T-helper 1 cell (primary cell): ENCODE data around the gene IQSEC1.

ENCODE experiments used
- DNase-seq, 5 donors: peaks; one replicate each; pipeline ENCODE4 v3.0.0-alpha.2; 2012 to 2020

The IQSEC1 gene

DNA sequence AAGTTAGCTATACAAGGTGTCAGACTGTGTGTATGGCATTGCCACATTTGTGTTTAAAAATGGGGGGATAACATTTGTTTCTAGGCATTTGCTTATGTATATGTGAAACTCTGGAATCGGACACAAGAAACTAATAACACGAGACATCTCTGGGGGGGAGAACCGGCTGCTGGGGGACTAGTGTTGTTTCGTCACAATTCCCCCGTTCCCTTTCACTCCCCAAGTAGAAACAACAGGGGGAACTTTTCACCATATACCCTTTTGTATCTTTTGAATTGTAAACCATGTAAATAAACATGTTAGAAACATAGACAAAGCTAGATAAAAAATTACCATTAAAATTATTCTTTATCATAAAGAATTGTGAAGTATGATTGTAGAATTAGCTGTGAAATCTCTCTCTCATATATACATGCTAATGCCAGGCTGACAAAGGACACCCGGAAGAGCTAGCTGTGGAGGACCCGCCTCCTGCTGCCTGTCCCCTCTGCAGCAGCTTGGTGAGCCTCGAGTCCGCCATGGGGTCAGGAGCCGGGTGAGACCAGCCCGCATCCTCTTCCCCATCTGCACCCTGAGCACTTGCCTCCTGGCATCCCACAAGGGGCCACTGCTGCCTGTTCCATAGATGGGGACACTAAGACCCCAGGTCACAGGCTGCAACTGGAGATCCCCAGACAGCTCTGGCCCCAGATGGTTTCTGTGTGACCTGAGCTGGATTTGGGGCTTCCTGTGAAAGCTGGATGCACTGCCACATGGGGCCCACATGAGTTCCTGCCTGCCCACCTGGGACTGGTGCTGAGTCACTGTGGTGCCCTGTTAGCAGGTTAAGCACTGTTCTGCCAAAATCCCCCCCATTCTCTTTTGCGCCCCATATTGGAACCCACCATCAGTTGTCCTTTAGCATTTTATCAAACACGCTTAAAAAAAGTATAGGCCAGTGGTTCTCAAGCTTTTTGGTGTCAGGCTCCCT lies 91.6 kb downstream of the IQSEC1 start:
- no peak for DNase-seq

DNA sequence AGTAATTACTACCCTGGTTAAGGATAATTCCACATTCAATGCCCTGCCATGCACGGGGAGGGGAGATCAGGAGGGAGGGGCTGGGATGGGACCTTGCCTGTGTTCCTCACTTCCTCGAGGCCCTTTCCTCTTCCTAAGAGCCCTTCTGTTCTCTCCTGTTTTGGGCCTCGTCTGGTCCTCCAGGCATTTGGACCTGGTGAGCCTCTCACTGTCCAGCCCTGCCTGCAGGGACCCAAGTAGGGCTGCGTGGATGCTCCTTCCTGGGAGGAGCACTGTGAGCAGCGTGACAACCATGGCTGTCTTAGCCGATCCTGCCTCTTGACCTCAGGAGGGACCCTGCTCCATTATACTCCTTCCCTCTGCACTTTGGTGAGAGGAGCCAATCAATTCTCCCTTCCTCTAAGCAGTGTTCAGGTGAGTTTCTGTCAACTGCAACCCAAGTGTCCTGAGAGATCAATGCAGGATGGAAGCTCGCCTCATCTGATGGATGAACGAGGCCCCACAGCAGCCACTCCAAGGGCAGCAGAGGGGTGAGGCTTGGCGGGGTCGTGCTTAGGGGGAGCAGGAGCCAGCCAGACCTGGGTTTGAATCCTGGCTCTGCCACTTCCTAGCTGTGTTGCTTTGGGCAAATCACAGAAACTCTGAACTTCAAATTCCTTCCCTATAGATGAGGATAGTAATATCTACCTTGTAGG lies 92.5 kb downstream of the IQSEC1 start:
- no peak for DNase-seq

DNA sequence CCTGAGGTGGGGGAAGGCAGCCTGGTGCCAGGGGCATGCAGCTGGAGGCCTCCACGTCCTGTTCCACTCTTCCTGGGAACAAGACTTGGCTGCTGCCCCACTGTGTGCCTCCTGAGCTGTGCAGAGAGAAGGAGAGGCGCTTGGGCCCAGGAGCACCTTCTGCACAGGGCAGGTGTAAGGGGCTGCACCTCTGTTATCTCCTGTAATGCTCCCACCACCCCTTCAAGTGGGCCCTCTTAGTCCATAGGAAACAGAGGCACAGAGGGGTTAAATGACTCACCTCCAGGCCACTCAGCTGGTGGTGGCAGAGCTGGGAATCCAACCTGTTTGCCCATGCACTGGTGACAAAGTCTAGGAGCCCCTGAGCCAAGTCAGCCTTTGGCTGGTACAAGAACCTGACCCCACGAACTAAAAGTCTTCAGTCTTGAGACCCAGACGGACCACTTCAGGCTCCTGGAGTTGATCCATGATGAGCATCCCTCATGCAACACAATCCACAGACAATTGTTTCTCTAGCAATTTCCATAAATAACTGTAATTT lies 93.2 kb downstream of the IQSEC1 start:
- DNase-seq = no peak

DNA sequence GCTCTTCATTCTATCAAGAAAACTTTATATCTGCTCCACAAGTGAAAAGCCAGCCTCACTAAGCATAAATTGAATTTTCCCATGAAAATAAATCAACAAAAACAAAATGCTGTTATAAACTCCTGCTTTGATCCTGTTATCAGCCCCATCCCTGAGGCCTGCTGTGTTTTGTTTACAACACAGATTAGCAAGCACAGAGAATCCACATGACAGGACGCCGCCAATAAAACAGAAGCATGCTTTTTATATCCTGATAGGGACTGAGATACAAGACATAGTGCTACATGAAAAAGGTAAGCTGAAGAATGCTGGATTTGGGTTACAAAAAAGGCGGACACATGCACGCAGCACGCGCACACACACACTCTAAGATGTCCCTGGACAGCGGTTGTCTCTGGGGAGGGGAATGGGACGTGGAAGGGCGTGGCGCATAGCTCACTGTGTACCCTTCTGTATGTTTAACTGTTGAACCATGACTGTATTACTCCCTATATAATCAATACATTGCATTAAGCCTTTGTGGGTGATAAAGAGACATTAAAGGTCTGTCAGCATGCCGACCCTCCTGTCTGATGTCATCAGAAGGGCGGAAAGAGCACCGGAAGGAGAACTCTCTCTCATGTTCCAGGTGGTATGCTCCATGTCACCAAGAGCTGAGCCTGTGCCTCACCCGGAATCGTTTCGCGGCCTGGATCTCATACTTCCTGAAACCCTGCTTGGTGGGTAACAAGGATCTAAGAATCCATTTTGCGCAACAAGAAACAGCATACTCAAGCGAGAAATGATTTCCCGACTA lies 93.9 kb downstream of the IQSEC1 start:
- DNase-seq = no peak

DNA sequence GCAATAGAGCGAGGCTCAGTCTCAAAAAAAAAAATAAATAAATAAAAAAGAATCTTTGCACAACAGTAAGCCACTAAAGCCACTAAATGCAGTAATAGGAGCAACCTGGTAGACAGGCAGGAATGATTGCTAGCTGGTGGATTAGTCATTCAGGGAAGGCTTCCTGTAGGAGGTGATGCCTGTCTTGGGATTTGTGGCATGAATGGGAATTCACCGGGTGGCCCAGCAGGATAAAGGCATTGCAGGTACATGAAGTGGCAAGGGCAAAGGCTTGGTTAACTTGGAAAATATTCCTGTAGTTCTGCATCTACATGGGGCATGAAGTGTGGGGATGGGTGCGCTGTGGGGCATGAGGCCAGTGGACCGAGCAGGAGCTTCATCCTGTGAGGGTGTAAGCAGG lies 94.5 kb downstream of the IQSEC1 start:
- no peak for DNase-seq

DNA sequence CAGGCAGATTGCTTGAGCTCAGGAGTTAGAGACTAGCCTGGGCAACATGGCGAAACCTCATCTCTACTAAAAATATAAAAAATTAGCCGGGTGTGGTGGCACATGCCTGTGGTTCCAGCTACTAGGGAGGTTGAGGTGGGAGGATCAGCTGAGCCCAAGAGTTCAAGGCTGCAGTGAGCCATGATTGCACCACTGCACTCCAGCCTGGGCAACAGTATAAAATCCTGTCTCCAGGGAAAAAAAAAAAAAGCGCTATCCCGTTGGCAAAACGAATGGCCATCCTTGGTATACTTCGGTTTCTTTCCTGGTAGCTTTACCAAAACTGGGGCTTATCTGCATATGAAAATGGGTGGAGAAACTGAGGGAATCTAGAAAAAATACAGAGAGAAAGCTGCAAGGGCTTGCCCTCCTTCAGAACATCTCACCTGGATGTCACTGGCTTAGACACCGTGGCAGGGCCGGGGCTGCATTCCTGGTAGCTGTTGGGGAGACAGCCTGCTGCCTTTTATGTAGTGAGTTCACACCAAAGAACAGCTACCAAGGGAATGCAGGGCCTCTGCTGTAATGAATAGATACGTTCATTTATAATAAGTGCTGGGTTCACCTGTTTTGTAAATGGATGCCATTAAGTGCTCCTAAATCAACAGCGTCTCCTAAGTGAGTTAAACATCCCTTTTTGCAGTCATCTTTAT lies 96.0 kb downstream of the IQSEC1 start:
- DNase-seq = no peak

DNA sequence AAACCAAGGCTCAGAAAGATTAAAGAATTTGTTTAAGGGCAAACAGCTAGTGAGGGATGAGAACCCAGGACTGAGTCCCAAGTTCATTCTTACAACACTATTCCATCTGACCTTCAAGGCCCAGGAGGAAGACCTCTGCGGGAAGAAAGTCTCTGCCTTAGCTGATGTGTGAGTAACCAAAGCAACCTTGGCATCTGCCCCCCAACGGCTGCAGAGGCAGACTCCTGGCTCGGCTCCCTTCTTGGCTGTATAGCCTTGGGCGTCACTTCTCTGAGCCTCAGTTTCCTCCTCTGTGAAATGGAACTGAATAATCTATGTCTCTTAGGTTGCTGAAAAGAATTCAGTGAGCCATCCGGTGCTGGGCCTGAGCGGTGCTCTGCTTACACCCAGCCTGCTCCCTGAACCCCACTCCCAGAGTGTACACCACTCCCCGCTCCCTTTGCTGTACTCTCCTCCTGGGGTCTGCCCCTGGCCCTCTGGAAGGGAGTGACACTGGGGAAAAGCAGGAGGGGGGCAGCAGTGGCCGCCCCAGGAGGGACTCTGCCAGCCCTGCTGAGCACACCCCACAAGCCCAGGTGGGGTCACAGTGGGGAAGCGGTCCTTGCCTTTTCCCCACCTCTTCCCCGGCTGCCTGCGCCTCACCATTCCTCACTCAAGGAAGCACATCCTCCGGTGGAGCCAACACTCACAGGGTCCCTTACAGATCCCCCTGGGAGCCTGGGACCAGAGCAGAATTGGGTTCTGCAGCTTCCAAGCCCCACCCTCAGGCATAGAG lies 97.3 kb downstream of the IQSEC1 start:
- no peak for DNase-seq

DNA sequence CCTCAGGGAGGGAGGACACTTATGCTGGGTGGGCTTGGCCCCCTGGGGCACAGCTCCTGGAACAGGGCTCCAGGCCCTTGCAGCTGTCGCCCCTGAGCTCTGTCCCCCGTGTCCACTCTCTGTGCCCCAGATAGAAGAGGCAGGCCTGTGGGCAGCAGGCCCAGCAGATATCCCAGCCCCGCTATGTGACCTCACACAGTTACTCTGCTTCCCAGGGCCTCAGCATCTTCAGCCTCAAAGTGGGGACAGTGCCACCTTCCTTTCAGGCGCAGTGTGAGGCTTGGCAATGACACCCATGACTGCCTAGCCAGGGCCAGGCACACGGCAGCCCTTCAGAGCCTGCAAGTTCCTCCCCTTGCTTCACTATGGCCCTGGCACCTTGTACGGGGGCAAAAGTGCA lies 98.4 kb downstream of the IQSEC1 start:
- no peak for DNase-seq

DNA sequence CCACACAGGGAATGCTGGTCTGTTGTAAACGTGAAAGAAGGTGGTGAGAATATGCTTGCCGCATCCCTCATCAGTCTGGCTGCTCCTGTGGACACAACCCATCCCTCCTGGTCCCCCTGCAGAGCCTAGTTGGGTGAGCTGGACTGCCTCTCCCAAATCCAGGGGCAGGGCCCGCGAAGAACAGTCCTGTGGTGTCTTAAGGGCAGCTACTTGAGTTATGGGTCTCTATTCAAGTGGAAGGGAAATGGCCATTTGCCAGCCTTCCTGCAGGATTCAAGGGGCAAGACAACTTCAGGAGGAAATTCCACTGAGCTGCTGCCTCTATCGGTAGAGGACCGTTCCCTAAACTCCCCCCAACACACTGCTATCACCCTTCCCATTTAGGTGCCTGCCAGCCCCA lies 98.9 kb downstream of the IQSEC1 start:
- no peak for DNase-seq

DNA sequence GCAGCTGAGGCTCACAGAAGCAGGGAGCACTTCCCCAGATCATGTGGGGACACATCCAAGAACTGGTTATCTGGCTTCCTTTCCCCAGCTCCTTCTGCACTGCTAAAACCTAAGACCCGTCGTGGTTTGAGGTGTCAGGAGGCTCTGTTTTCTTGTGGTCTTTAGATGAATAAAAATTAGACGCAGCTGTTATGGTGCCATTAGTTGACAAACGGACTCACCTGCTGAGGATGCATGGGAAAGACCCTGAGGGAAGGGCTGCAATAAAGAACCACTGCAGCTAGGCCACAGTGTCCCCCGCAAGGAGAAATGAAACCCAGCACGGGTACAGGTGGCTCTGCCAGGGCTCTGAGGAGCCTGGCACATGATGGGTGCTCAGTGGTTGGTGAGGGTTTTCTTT lies 99.4 kb downstream of the IQSEC1 start:
- no peak for DNase-seq

DNA sequence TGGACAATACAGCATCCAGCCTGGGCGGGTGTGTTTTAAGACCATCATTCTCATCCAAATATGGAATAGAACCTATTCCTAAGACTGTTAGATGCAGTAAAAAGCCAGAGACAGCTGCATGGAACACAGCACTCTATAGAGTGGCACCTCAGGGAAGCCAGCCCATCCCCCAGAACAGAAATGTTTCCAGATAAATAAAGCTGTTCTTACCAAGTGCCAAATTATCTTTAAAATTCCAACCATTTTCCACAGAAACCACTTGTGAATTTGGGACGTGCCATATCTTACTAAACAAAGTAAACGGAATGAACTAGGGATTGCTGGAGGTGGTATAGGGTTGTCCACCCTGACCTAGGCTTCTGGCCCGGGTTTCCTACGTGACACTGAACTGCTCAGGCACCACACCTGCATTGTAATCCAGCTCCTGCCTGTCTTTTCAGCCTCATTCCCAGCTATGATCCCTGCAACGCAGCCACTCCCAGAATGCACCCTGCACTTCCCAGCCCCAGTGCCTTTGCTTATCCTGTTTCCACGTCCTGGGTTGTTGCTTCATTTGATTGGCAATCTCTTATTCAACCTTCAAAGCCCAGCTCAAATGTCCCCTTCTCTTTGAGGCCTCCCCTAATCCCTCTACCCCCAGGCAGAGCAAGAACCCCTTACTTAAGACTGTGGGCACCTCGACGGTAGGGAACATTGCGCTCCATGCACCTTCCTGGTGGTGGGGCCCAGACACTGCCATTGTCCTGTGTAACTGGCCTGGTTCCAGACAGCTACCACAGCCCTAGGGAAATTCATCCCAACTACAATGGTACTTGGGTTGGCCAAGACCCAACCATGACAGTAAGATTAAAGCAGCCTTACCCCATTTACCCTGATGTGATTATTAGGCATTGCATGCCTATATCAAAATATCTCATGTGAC lies 100.2 kb downstream of the IQSEC1 start:
- DNase-seq = no peak

DNA sequence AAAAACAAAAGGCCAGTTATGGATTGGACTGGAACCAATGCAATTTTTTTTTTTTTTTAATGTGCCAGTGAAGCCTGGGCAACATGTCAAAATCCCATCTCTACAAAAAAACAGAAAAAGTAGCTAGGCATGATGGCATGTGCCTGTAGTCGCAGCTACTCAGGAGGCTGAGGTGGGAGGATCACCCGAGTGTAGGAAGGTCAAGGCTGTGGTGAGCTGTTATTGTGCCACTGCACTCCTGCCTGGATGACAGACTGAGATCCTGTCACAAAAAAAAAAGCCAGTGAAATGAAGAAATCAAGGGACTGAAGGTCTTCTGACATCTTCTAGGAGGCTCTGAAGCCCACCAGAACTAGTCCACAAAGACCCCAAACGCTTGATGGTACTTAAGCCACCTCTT lies 101.2 kb downstream of the IQSEC1 start:
- no peak for DNase-seq

DNA sequence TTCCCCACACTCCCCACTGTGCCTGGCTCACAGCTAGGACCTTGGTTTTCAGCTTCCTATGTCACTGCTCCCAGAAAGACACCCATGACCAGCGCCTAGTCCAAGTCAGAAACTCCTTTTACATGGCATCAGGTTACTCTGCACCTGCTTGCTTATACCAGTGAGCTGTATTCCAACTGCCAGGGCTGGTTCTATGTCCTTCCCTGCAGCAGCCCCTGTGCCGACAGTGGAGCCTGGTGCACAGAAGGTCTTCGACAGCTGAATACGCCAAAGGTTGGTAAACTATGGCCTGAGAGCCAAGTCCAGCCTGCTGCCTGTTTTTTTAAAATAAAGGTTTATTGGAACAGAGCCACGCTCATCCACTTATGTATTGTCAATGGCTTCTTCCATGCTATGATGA lies 102.5 kb downstream of the IQSEC1 start:
- DNase-seq = no peak

DNA sequence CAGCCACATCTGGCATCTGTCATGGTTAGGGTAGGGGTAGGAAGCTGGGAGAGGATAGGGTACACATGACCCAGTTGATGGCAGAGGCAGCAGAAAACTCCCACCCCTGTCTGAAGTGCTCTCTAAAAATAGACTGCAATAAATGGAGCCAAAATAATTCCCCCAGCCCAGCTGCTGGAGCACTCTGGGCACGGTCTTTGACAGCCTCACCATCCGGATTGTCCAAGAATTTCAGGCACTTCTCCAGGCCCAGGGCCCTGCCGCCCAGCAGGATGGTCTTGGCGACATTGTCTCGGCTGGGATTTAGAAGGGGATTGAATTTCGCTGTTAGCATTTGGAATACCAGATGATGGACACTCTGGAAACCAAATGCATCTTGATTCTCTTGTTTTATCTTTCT lies 103.7 kb downstream of the IQSEC1 start:
- DNase-seq = no peak

DNA sequence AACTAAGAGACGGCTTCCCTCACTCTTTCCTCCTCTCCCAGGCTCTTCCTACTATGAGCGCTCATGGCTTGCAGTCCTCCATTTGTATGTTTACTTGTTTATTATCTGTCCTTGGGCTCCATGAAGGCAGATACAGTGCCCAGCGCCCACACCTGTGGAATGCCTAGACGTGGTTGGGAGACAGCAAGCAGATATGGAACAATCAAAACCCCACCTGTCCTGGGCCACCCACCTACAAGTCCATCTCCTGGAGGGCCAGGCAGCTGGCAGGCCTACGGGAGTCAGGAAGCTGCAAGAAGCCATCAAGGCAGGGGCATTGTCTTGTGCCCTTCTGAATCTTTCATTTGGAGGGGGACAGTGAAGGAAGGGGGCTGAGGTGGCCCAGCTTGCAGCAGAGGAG lies 104.7 kb downstream of the IQSEC1 start:
- DNase-seq = no peak

DNA sequence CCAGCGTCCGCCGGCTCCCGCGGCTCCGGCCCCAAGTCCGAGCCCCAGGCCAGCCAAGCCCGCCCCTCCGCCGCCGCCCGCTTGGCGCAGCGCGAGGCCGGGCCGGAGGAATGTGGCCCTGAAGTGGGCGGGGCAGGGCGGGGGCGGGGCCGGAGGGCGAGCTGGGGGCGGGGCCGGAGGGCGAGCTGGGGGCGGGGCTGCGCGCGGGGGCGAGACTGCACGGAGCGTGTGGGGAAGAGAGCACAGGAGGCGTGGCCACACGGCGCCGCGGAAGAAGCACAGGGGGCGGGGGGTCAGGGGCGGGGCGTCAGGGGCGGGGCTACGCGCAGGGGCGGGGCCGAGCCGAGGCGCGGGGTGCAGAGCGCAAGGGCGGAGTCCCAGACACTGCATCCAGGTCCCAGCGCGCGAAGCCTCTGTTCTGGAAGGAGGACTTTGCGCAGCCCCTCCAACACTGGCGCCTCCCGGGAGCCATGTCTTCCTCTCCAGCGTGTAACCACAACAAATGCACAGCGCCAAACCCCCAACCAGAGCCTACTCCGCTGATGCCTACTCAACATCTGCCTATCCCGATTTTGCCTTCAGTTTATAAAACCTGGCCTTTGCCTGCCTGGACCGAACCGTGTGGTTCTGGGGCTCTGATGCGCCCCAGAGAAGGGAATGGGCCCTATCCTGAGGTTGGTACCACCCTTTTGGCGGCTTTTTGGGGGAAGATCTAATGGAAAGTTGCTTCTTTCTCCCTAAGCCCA lies 105.5 kb downstream of the IQSEC1 start:
- DNase-seq = peak; percentile 84 to 90 (median 86)

DNA sequence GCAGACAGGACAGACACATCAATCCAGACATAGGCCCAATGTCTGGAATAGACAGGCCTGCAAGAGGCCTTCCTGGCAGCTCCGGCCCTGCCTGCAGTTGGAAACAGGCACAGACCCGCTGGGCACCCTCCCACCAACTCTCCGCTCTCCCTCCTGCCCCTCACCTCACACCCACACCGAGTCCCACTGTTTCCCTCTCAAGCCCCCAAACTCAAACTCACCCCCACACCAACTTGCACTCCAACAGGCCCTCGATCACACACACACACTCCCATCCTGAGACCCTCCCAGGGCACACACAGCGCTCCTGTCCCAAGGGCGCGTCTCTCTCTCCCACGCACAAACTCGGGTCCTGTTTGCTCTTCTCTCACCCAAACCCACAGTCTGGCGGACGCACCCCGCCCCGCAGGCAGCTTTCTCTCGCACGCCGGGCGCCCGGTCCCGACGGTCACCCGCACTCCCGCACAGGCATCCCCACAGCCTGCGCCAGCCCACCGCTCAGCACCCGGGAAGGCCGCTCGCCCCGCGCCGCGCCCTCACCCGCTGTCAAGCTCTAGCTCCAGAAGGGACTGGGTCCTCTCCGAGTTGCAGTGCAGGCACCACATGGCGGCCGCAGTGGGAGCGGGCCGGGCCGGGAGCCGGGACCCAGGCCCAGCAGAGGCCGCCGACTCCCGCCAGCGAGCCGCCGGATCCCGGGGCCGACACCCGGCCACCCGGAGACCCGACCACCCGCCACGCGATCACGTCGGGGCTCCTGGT lies 106.2 kb downstream of the IQSEC1 start:
- DNase-seq = peak in 1 of 5 donors; percentile 19

DNA sequence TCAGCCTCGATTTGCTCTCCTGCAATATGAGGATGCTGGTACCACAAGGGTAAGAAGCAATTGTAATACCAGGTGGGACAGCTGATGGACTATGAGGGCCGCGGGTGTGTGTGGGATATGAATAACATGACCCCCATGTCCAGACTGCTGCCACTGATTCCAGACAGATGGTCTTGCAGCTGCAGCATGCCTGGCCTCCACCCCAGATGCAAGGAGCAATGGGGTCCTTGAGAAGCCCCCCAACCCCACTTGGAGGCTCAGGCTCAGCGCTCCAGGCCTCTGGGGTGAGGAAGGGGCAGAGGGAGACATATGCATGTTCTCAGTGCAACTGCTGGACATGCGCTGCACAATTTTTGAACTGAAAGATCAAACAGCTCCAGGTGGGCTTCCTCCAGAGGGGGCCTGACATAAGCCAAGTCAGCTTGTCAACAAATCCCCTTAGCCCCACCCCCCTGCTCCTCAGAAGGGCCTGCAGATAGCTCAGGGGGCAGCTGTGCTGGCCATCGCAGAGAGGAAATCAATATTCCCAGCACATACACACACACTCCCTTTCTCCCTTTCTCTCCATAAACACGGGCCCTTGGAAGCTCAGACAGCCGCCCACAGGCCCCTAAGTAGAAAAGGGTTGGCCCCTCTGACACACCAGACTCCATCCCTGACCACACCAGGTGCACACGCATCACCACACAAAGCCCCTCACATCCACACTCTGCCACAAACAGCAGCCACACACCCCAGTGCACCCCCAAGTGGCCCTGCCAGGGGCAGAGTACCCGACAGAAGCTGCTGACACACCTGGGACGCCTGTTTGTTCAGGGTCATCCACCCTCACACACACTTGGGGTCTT lies 107.0 kb downstream of the IQSEC1 start:
- DNase-seq = no peak
